IMR-90 (cell line): Measurements from ENCODE around the gene RPS19BP1. TPM values are rescaled to one million over a fixed set of nuclear protein-coding genes. Genes with fewer than 3 reads are reported as not detected.

Source experiments
- ATAC-seq: fragments of 200-7000 bp; cut with Tn5 transposase; 2 replicates; pipeline ENCODE4 v1.9.1; 2020; ENCODE audit warnings: low read depth, mild to moderate bottlenecking, moderate library complexity
- BruUV-seq: library from RNA; stranded (reverse); fragments of 400-500 nt; replicated peaks from 2 replicates; lab custom pipeline; 2021; lab: Mats Ljungman, UMichigan
- CTCF ChIA-PET: fragments of 300-600 bp; formaldehyde crosslinking; extraction: SDS; loops from one replicate; lab custom pipeline; 2021; ENCODE audit warnings: antibody characterized with exemption; lab: Yijun Ruan, JAX
- POLR2A ChIA-PET: fragments of 300-600 bp; sonication (Branson Sonifier 250); formaldehyde crosslinking; loops from one replicate; lab custom pipeline; 2022; ENCODE audit warnings: antibody characterized with exemption; ENCODE audit not compliant: unreplicated experiment; lab: Charles Lee
- DNase-seq: peaks from one replicate; pipeline ENCODE4 v3.0.0; 2013
- H2AFZ ChIP-seq: replicated peaks from 2 replicates; pipeline ENCODE3; 2013; ENCODE audit warnings: low read length, mild to moderate bottlenecking; ENCODE audit not compliant: poor library complexity
- H2AK5ac ChIP-seq: 2 replicates; pipeline ENCODE4 v1.6.1; 2013; ENCODE audit warnings: low read depth, low read length, inconsistent platforms
- H2AK9ac ChIP-seq: replicated peaks from 2 replicates; pipeline ENCODE3; 2013; ENCODE audit warnings: mild to moderate bottlenecking, low read depth, low read length, moderate library complexity; ENCODE audit not compliant: poor library complexity
- H2BK120ac ChIP-seq: 2 replicates; pipeline ENCODE4 v1.6.1; 2013; ENCODE audit warnings: low read depth, low read length, inconsistent platforms
- H2BK15ac ChIP-seq: 3 replicates; pipeline ENCODE4 v1.6.1; 2013; ENCODE audit warnings: low read depth, low read length, inconsistent platforms
- H2BK20ac ChIP-seq: 2 replicates; pipeline ENCODE4 v1.6.1; 2013; ENCODE audit warnings: low read depth, mild to moderate bottlenecking, inconsistent platforms, low read length, moderate library complexity
- H2BK5ac ChIP-seq: 2 replicates; pipeline ENCODE4 v1.6.1; 2013; ENCODE audit warnings: mild to moderate bottlenecking, low read depth, low read length, inconsistent platforms; ENCODE audit not compliant: poor library complexity, severe bottlenecking
- H3K14ac ChIP-seq: replicated peaks from 2 replicates; pipeline ENCODE4 v1.6.1; 2013; ENCODE audit warnings: low read depth, low read length, inconsistent platforms
- H3K18ac ChIP-seq: 2 replicates; pipeline ENCODE4 v1.6.1; 2013; ENCODE audit warnings: low read depth, low read length, control low read depth
- H3K23ac ChIP-seq: 2 replicates; pipeline ENCODE4 v1.6.1; 2013; ENCODE audit warnings: low read depth, low read length, inconsistent platforms
- H3K27ac ChIP-seq: 2 replicates; pipeline ENCODE4 v1.5.1; 2013; ENCODE audit warnings: mild to moderate bottlenecking, control low read depth, low read length; ENCODE audit not compliant: insufficient read depth
- H3K27me3 ChIP-seq: 2 replicates; pipeline ENCODE4 v1.6.1; 2013; ENCODE audit warnings: low read length; ENCODE audit not compliant: control insufficient read depth, insufficient read depth
- H3K36me3 ChIP-seq: 2 replicates; pipeline ENCODE4 v1.6.1; 2013; ENCODE audit warnings: low read length, mixed read lengths; ENCODE audit not compliant: control insufficient read depth, insufficient read depth
- H3K4ac ChIP-seq: 2 replicates; pipeline ENCODE4 v1.6.1; 2013; ENCODE audit warnings: low read depth, low read length, inconsistent platforms
- H3K4me1 ChIP-seq: 2 replicates; pipeline ENCODE4 v1.6.1; 2013; ENCODE audit warnings: low read length, mixed read lengths; ENCODE audit not compliant: control insufficient read depth, insufficient read depth
- H3K4me2 ChIP-seq: 2 replicates; pipeline ENCODE4 v1.6.1; 2013; ENCODE audit warnings: low read depth, mild to moderate bottlenecking, control low read depth, low read length, moderate library complexity
- H3K4me3 ChIP-seq: 2 replicates; pipeline ENCODE4 v1.5.1; 2013; ENCODE audit warnings: low read depth, mild to moderate bottlenecking, control low read depth, low read length, moderate library complexity; ENCODE audit not compliant: insufficient read depth
- H3K56ac ChIP-seq: 2 replicates; pipeline ENCODE4 v1.6.1; 2013; ENCODE audit warnings: low read length, inconsistent platforms; ENCODE audit not compliant: insufficient read depth; ENCODE audit errors: extremely low read depth
- H3K79me1 ChIP-seq, 2 experiments: 2 replicates each; pipeline ENCODE4 v1.6.1; 2013; ENCODE audit warnings: low read length in 2 of 2, inconsistent platforms in 1 of 2, low read depth in 1 of 2
- H3K9ac ChIP-seq: 2 replicates; pipeline ENCODE4 v1.6.1; 2013; ENCODE audit warnings: low read depth, low read length, control low read depth
- H3K9me1 ChIP-seq: 2 replicates; pipeline ENCODE4 v1.6.1; 2013; ENCODE audit warnings: low read length, inconsistent platforms; ENCODE audit not compliant: insufficient read depth
- H3K9me3 ChIP-seq: 2 replicates; pipeline ENCODE4 v1.6.1; 2013; ENCODE audit warnings: low read length; ENCODE audit not compliant: control insufficient read depth, insufficient read depth
- H4K20me1 ChIP-seq: 2 replicates; pipeline ENCODE4 v1.6.1; 2013; ENCODE audit warnings: low read length, inconsistent platforms; ENCODE audit not compliant: insufficient read depth
- H4K5ac ChIP-seq: 2 replicates; pipeline ENCODE4 v1.6.1; 2013; ENCODE audit warnings: mild to moderate bottlenecking, low read depth, low read length, control low read depth
- H4K8ac ChIP-seq, 2 experiments: 2 replicates each; pipeline ENCODE4 v1.6.1; 2013; ENCODE audit warnings: low read depth in 2 of 2, low read length in 2 of 2, control low read depth in 1 of 2, inconsistent platforms in 1 of 2
- H4K91ac ChIP-seq: 2 replicates; pipeline ENCODE4 v1.6.1; 2013; ENCODE audit warnings: low read depth, low read length, inconsistent platforms; ENCODE audit not compliant: insufficient read depth
- CEBPB ChIP-seq: IDR thresholded peaks from 2 replicates; pipeline ENCODE4 v1.6.1; 2012; ENCODE audit warnings: low read depth, low read length, improper control_type of control experiment
- CHD1 ChIP-seq: IDR thresholded peaks from 2 replicates; pipeline ENCODE4 v1.6.1; 2012; ENCODE audit warnings: low read depth, low read length, improper control_type of control experiment
- WGBS, 2 experiments: methylation state at CpG; one replicate each; pipeline versions ENCODE4 v1.1.5 to v1.1.7; 2013; ENCODE audit warnings: missing lambda C conversion rate in 2 of 2; ENCODE audit not compliant: insufficient read length in 1 of 2; ENCODE audit errors: extremely low coverage in 2 of 2; 5-methylcytosine and 5-hydroxymethylcytosine counted together
- dilution Hi-C: fragments of 300-500 bp; cut with HindIII; formaldehyde crosslinking; loops from one replicate; pipeline ENCODE4 v1.14.3; 2018; ENCODE audit warnings: low sequenced_read_pairs; ENCODE audit not compliant: unreplicated experiment
- in situ Hi-C: fragments of 300-500 bp; cut with MboI; formaldehyde crosslinking; loops from 3 replicates; pipeline ENCODE4 v1.14.3; 2019; ENCODE audit warnings: low sequenced_read_pairs, inconsistent platforms, mixed read lengths
- intact Hi-C: fragments of 100-400 bp; cut with micrococcal nuclease; formaldehyde crosslinking; loops from 2 replicates; pipeline ENCODE4 v1.10.0; 2022
- polyA plus RNA-seq, 3 experiments: library from polyadenylated mRNA; depleted of rRNA; stranded (reverse); fragments of >200 nt; gene quantifications; 2 replicates each; pipeline ENCODE4 v1.2.3, GENCODE V29; 2012; ENCODE audit warnings: low replicate concordance in 1 of 3
- total RNA-seq: library from RNA; depleted of rRNA; stranded (reverse); fragments of >200 nt; gene quantifications from 2 replicates; pipeline ENCODE4 v1.2.3, GENCODE V29; 2012

RPS19BP1 gene
- total and polyA plus RNA-seq, 2 of the 4 experiments (the other 2 are of a cell fraction) = 33.0 to 95.4 TPM

GRCh38 chr22:39481595-39481994 lies 51.0 kb downstream of the RPS19BP1 start:
- Histone ChIP-seq H3K14ac (no peak overlapping the region), H3K18ac (no peak overlapping the region), H3K4me3 (no peak overlapping the region), H2AK9ac (no peak overlapping the region), H3K36me3 (no peaks in the 10 kb centered on the region), H3K9me1 (0 out of 2 replicates have a peak, but pooled peaks cover 3% of the 10 kb centered on the region), H3K4me1 (no peaks in the 10 kb centered on the region), H4K5ac (no peak overlapping the region), H3K56ac (no peak overlapping the region), H2BK20ac (no peak overlapping the region), H2BK15ac (no peak overlapping the region), H2BK5ac (no peak overlapping the region), H2AK5ac (no peak overlapping the region), H4K91ac (no peak overlapping the region), H3K23ac (no peak overlapping the region), H4K20me1 (no peaks in the 10 kb centered on the region), H3K27me3 (peaks cover 10% of the 10 kb centered on the region), H2BK120ac (no peak overlapping the region), H4K8ac (no peak overlapping the region), H3K4me2 (no peak overlapping the region), H2AFZ (no peak overlapping the region), H3K4ac (no peak overlapping the region), H3K79me1 (no peaks in the 10 kb centered on the region), H3K9ac (no peak overlapping the region), H3K27ac (no peak overlapping the region), H3K9me3 (no peaks in the 10 kb centered on the region)
- intact Hi-C loops = no loop called here
- in situ Hi-C loops = no loop called here
- CTCF ChIA-PET = no interaction called here
- dilution Hi-C loops = no loop called here
- TF ChIP-seq CHD1 = no peak
- TF ChIP-seq CEBPB = peak; percentile 57; the same call in 1 of the 2 replicates
- no peak for DNase-seq
- no peak for ATAC-seq
- POLR2A ChIA-PET = no interaction called here
- BruUV-seq = no TSS peak
- 80% methylated on average over 1 of the region's 5 CpGs; no CpG with 5 or more reads in 1 of the 2 experiments for WGBS, 2 experiments
